GM15510 (cell line): ENCODE data around the gene TNFRSF1A.

Source experiments
- POLR2A ChIP-seq: IDR thresholded peaks from 3 replicates; pipeline ENCODE4 v1.6.1; 2011; ENCODE audit warnings: borderline replicate concordance; ENCODE audit not compliant: insufficient read length; ENCODE audit errors: extremely low read depth

TNFRSF1A gene

GRCh38 chr12:6341417-6342139 is at the start of gene TNFRSF1A:
Gene TNFRSF1A (minus strand): TSS chr12:6342076. CDS start chr12:6341814, 262 bp downstream.
- peak; percentile 28 for TF ChIP-seq POLR2A

DNA sequence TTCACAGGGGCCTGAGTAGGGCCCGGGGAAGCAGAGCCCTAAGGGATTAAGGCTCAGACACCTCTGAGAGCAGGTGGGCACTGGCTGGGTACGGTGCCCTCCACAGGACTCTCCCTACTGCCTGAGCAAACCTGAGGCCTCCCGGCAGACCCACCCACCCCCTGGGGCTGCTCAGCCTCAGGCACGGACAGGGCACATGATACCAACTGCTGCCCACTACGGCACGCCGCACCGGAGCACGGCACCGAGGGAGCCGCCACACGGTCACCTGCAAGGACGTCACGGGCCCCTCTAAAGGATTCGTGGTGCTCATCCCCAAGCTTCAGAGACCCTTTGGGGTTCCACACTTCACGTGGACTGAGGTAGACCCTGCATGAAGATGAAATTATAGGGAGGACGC is 49.1 kb upstream of the TNFRSF1A start:
- TF ChIP-seq POLR2A: no peak

DNA sequence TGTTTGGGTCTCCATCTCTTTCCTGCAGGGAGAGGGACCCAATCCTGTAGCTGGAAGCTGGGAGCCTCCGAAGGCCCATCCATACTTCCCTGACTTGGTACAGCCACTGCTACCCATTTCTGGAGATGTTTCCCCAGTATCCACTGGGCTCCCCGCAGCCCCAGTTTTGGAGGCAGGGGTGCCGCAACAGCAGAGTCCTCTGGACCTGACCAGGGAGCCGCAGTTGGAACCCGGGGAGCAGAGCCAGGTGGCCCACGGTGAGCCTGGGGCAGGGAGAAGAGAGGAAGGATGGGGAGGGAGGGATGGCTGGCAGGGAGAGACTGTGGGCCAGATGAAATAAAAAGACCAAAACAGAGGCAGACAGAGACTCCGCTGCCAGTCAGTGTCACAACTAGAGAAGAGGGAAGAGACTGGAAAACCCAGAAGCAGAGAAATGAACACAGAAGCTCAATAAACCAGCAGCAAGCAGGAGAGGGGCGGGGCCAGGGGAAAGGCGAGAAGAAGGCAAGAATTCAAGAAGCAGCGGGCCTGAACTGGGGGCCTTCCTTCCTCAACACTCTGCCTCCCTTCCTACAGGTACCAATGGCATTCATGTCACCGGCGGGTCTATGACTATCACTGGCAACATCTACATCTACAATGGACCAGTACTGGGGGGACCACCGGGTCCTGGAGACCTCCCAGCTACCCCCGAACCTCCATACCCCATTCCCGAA is 48.4 kb upstream of the TNFRSF1A start:
- no peak for TF ChIP-seq POLR2A

DNA sequence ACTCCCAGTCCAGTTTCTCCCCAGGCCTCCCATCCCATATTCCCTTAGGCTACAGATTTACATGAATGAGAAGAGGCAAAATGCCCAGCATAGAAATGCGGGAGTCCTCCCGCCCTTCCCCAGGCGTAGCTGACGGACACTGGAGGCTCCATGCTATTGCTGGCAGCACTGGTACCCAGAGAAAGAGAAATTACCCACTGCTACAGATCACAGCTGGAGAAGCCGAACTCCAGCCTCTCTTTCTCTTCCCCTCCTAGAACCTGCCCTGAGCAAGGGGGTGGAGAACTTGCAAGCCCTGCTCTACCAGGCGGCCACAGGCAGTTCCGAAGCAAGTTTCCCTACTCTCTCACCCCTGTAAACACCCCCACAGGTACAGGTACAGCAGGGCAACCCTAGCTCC is 45.7 kb upstream of the TNFRSF1A start:
- no peak for TF ChIP-seq POLR2A

GRCh38 chr12:6386491-6386890 is 44.6 kb upstream of the TNFRSF1A start:
- no peak for TF ChIP-seq POLR2A

DNA sequence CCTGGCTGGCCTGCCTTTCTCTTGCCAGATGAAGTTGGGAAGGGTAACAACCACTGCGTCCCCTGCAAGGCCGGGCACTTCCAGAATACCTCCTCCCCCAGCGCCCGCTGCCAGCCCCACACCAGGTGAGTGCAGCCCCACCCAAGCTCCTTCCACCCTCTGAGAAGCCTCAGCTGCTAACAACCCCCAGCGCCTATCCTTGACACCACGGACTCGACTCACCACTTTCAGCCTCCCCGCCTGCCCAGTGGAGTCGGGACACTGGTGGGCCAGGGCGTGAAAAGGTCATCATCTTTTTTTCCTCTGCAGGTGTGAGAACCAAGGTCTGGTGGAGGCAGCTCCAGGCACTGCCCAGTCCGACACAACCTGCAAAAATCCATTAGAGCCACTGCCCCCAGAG is 44.2 kb upstream of the TNFRSF1A start:
- no peak for TF ChIP-seq POLR2A

DNA sequence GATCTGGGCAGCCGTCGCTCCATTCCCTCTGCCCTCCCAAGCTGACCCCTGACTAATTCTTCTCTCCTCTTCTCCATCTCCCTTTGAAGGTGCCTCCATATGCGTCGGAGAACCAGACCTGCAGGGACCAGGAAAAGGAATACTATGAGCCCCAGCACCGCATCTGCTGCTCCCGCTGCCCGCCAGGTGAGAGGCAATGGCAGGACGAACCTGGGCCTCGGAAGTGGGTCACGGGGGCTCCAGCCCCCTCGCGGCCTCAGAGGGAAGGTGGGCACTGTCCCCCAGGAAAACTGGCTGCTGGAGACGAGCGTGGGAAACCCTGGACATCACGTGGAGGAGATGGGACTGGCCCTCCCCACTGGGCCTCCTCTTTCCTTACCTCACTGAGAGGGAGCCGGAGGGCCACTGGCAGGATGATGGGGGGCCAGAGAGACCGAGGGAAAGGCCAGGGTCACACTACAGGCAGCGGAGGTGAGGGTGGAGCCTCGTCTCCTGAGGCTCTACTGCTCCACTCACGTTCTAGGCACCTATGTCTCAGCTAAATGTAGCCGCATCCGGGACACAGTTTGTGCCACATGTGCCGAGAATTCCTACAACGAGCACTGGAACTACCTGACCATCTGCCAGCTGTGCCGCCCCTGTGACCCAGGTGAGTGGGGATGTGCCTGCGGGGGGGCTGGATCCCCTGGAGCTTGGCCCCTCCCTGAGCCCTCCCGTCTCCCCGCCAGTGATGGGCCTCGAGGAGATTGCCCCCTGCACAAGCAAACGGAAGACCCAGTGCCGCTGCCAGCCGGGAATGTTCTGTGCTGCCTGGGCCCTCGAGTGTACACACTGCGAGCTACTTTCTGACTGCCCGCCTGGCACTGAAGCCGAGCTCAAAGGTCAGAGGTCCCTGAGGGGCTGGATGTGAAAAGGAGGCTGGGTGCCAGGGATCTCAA is 42.9 kb upstream of the TNFRSF1A start:
- no peak for TF ChIP-seq POLR2A

DNA sequence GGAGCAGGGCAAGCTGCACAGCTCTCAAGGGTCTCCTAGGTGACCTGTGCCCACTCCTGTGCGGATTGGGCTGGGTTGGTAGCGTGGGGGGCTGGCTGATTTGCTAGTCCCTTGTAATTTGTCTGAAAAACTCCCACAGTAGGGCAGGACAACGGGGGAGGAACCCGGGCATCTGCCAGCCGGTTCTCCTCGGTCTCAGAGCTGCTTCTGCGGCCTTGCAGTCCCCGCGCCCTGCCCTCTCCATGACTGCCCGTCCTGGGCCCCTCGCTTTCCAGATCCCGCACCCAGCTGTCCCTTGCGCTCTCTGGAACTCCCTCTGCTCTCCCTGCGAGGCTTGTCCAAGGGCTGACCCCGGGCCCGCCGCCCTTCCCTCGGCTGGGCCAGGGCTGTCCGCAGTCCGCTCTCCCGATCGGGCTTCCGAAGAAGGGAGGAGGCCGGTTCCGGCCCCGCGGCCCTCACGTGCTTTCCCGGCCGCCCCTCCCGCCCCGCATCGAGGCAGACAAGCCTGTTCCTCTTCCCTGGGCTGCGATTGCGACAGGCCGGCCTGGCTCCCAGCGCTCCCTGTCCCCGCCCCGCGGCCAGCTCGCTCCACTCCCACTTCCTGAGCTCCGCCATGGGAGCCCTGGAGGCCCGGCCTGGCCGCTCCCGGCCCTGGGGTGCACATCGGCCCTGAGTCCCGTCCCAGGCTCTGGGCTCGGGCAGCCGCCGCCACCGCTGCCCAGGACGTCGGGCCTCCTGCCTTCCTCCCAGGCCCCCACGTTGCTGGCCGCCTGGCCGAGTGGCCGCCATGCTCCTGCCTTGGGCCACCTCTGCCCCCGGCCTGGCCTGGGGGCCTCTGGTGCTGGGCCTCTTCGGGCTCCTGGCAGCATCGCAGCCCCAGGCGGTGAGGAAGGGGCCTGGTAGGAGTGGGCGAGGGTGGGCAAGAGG is 42.0 kb upstream of the TNFRSF1A start, which contains the start of gene LTBR:
TSS of gene LTBR (plus strand) at position 591 of the 927 bp plus-strand sequence. CDS start at position 788, 197 bp downstream.
- no peak for TF ChIP-seq POLR2A

- TF ChIP-seq POLR2A: no peak
These were observed 41.1 kb upstream of the TNFRSF1A start for GRCh38 chr12:6382982-6383381.

DNA sequence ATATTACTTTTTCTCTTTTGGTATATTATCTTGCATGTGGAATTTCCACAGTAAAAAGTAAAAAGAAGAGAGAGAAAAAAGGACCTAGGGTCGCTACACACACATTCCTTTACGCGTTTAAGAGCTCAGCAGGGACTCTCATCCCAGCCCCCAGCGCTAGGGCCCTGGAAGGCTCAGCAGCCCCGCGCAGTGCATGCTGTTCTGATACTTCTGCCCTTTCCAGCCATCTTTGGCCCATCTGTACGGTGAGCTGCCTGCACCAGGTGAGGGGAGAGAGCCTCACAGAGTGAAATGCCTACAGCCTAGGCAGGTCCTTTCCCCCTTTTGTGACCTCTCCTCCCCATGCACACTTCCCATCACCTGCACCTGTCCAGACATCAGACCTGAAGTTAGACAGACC is 40.5 kb upstream of the TNFRSF1A start:
- TF ChIP-seq POLR2A: no peak

DNA sequence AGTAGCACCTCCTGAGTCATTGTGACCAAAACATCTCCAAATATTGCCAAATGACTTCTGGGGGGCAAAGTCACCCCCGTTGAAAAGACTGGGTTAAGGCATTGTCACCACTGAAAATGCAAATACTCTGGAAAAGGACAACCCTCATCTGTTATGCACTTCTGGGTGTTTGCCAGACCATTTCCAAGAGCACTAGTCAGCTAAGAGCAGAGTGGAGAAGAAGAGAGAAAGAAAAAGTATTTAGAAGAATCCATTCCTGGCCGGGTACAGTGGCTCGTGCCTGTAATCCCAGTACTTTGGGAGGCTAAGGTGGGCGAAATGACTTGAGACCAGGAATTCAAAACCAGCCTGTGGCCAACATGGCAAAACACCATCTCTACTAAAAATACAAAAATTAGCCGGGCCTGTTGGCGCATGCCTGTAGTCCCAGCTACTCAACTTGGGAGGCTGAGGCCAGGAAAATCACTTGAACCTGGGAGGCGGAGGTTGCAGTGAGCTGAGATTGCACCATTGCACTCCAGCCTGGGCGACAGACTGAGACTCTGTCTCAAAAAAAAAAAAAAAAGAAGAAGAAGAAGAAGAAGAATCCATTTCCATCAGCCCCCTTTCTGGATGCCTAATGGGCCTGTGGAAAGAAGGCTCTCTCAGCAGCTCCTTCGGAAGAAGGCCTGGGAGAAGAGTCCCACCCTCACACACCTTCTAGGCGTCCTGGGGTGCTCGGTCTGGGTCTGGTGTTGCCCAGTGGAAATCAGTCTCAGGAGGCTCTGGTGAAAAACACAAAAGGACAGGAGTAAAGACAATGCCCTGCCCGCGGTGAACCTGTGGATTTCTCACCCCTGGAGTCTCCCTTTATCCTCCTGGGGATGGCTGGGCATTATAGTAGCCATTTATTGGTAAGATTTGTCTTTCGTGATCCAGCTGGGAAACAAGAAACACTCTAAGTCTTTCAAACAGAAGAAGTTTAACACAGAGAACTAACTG is 38.6 kb upstream of the TNFRSF1A start:
- TF ChIP-seq POLR2A: no peak

GRCh38 chr12:6378709-6379472 is 37.0 kb upstream of the TNFRSF1A start:
- TF ChIP-seq POLR2A: no peak
